HG03354 (cell line): Measurements from ENCODE around the gene ESR2.
"Not testable (repeated sequence)": the region's sequence is repeated elsewhere in the genome, so short reads cannot be mapped to it uniquely, and the experiment has no call there.

Source experiments
- ATAC-seq: cut with Tn5 transposase; IDR thresholded peaks from one replicate; pipeline ENCODE4 v1.9.1; 2021; ENCODE audit warnings: mild to moderate bottlenecking; ENCODE audit not compliant: unreplicated experiment, poor library complexity, severe bottlenecking

Gene ESR2

GRCh38 chr14:64229489-64229888 lies 64.7 kb downstream of the ESR2 start:
- ATAC-seq = no peak

- ATAC-seq = no peak
These were observed 66.3 kb downstream of the ESR2 start for GRCh38 chr14:64227856-64228255.

GRCh38 chr14:64225151-64225757 lies 68.9 kb downstream of the ESR2 start:
- no peak for ATAC-seq

- no peak for ATAC-seq
These were observed 72.7 kb downstream of the ESR2 start for GRCh38 chr14:64221391-64222003.

- ATAC-seq = no peak
These were observed 73.7 kb downstream of the ESR2 start for GRCh38 chr14:64220466-64220865.

GRCh38 chr14:64220056-64220455 lies 74.1 kb downstream of the ESR2 start:
- no peak for ATAC-seq

- no peak for ATAC-seq
These were observed 75.6 kb downstream of the ESR2 start for GRCh38 chr14:64218344-64219240.

GRCh38 chr14:64217834-64218233 lies 76.3 kb downstream of the ESR2 start:
- no peak for ATAC-seq

GRCh38 chr14:64217308-64217707 lies 76.9 kb downstream of the ESR2 start:
- ATAC-seq = peak; percentile 45

GRCh38 chr14:64215978-64216377 lies 78.2 kb downstream of the ESR2 start:
- ATAC-seq = no peak

GRCh38 chr14:64215274-64215673 lies 78.9 kb downstream of the ESR2 start:
- no peak for ATAC-seq

- no peak for ATAC-seq
These were observed 80.2 kb downstream of the ESR2 start for GRCh38 chr14:64213853-64214570.

GRCh38 chr14:64213086-64213485 lies 81.1 kb downstream of the ESR2 start:
- ATAC-seq = no peak

GRCh38 chr14:64212666-64213065 lies 81.5 kb downstream of the ESR2 start:
- ATAC-seq = no peak

GRCh38 chr14:64210912-64211311 lies 83.3 kb downstream of the ESR2 start:
- ATAC-seq = not testable (repeated sequence)

- no peak for ATAC-seq
These were observed 84.0 kb downstream of the ESR2 start for GRCh38 chr14:64210216-64210615.

GRCh38 chr14:64209444-64210131 lies 84.6 kb downstream of the ESR2 start:
- ATAC-seq = no peak

GRCh38 chr14:64208981-64209380 lies 85.2 kb downstream of the ESR2 start:
- ATAC-seq = no peak

GRCh38 chr14:64208261-64208660 lies 85.9 kb downstream of the ESR2 start:
- ATAC-seq = no peak
